Measurements from ENCODE around the gene TMEM269.
A peak's percentile ranks its signal among the peaks of the same experiment; 100 is the strongest.

Gene TMEM269

GRCh38 chr1:42784946-42785693 is at the start of gene TMEM269:
Gene TMEM269 (plus strand): TSS chr1:42784991. CDS start chr1:42789894, 4,903 bp downstream.
- peak in 24 of 58 donors; percentile 7 to 75 (median 17) for DNase-seq

GRCh38 chr1:42735056-42735455 is 49.7 kb upstream of the TMEM269 start:
- no peak for DNase-seq

- no peak for DNase-seq
Measured at GRCh38 chr1:42735477-42736105, 49.2 kb upstream of the TMEM269 start.

- DNase-seq: no peak
Measured at GRCh38 chr1:42736152-42736551, 48.6 kb upstream of the TMEM269 start.

GRCh38 chr1:42736571-42737200 is 48.1 kb upstream of the TMEM269 start:
- DNase-seq: no peak

- DNase-seq: peak in 4 of 58 donors; percentile 13 to 21 (median 16)
Measured at GRCh38 chr1:42737257-42737656, 47.5 kb upstream of the TMEM269 start.

- DNase-seq: no peak
Measured at GRCh38 chr1:42737986-42738677, 46.7 kb upstream of the TMEM269 start.

- no peak for DNase-seq
Measured at GRCh38 chr1:42738678-42739226, 46.0 kb upstream of the TMEM269 start.

- no peak for DNase-seq
Measured at GRCh38 chr1:42739753-42740700, 44.8 kb upstream of the TMEM269 start, which contains the start of gene CLDN19. Gene CLDN19 (minus strand): TSS chr1:42740236. CDS start chr1:42740063, 173 bp downstream.

- DNase-seq: peak in 6 of 58 donors; percentile 13 to 38 (median 28)
Measured at GRCh38 chr1:42740851-42741580, 43.8 kb upstream of the TMEM269 start.

- DNase-seq: no peak
Measured at GRCh38 chr1:42741706-42742105, 43.1 kb upstream of the TMEM269 start.

GRCh38 chr1:42742141-42742540 is 42.6 kb upstream of the TMEM269 start:
- DNase-seq: no peak

- no peak for DNase-seq
Measured at GRCh38 chr1:42742617-42743316, 42.0 kb upstream of the TMEM269 start.

- DNase-seq: no peak
Measured at GRCh38 chr1:42743317-42744147, 41.3 kb upstream of the TMEM269 start.

- no peak for DNase-seq
Measured at GRCh38 chr1:42744148-42744413, 40.7 kb upstream of the TMEM269 start.

GRCh38 chr1:42745851-42746250 is 38.9 kb upstream of the TMEM269 start:
- no peak for DNase-seq

GRCh38 chr1:42746436-42747105 is 38.2 kb upstream of the TMEM269 start:
- DNase-seq: no peak

Measured in anterior cingulate cortex (tissue), 58 donors.